ENCODE measurements around the gene FSHR. TPM values are rescaled to one million over a fixed set of nuclear protein-coding genes. Genes with fewer than 3 reads are reported as not detected.

The FSHR gene
- total and polyA plus RNA-seq, 4 experiments from 2014 or later = not detected

Small RNAs within 50 kb of the gene (microRNA-seq; reads per million reads assigned to microRNA genes)
- gene MIR548BA (ENCODE audit: borderline microRNAs expressed, borderline number of aligned reads, borderline replicate concordance) = not detected
